GM12878 (cell line): ENCODE measurements around the gene USE1. TPM values are rescaled to one million over a fixed set of nuclear protein-coding genes. Genes with fewer than 3 reads are reported as not detected.

Experiments
- ATF7 ChIP-seq: fragments of 450-650 bp; IDR thresholded peaks from 2 replicates; pipeline ENCODE4 v1.6.1; 2016; ENCODE audit warnings: low read depth, mild to moderate bottlenecking
- GABPA ChIP-seq: IDR thresholded peaks from 2 replicates; pipeline ENCODE4 v1.6.1; 2014; ENCODE audit warnings: antibody characterized with exemption, low read depth, mild to moderate bottlenecking, inconsistent platforms
- HCFC1 ChIP-seq: fragments of 150-350 bp; IDR thresholded peaks from 2 replicates; pipeline ENCODE4 v1.6.1; 2014; ENCODE audit warnings: low read length
- KAT2A ChIP-seq: conservative IDR thresholded peaks from 2 replicates; pipeline ENCODE4 v1.6.1; 2011; ENCODE audit warnings: low read depth, low read length; ENCODE audit not compliant: control insufficient read depth
- SMAD5 ChIP-seq: IDR thresholded peaks from 2 replicates; pipeline ENCODE4 v1.6.1; 2016; ENCODE audit warnings: antibody characterized with exemption, low read depth
- TARDBP ChIP-seq: IDR thresholded peaks from 2 replicates; pipeline ENCODE4 v1.6.1; 2016; ENCODE audit warnings: borderline replicate concordance
- ZNF207 ChIP-seq: fragments of 450-650 bp; IDR thresholded peaks from 2 replicates; pipeline ENCODE4 v1.6.1; 2014; ENCODE audit warnings: antibody characterized with exemption, mild to moderate bottlenecking, borderline replicate concordance
- polyA plus RNA-seq, 11 experiments: library from polyadenylated mRNA; depleted of rRNA in 4 of 11; unstranded in 6 of 11; stranded (reverse) in 5 of 11; fragments of >200 nt; fragmentation: Nextera tagmentation in 4 of 11; fragmentation: Illumina TruSeq in 1 of 11; extraction: Ambion mirVana in 4 of 11; extraction: Trizol in 1 of 11; gene quantifications; 1 replicate in 1 of 11; 2 replicates in 10 of 11; pipeline versions ENCODE4 v1.2.1 to v1.2.3, GENCODE V29; 2011 to 2016; ENCODE audit warnings: inconsistent platforms in 2 of 11, missing spikeins in 2 of 11, low read depth in 1 of 11
- total RNA-seq, 4 experiments: library from RNA; depleted of rRNA in 3 of 4; stranded (reverse); fragments of >200 nt in 3 of 4; fragmentation: Illumina TruSeq in 1 of 4; extraction: Trizol in 1 of 4; gene quantifications; 2 replicates each; pipeline versions ENCODE4 v1.2.1 to v1.2.3, GENCODE V29; 2013 to 2021
- TF ChIP-seq, protein P1 (sequence below): fragments of 450-650 bp; IDR thresholded peaks from 2 replicates; pipeline ENCODE4 v1.6.1; 2016; ENCODE audit warnings: mild to moderate bottlenecking, moderate library complexity, borderline replicate concordance
- TF ChIP-seq, protein P2 (sequence below): fragments of 450-650 bp; IDR thresholded peaks from 2 replicates; pipeline ENCODE4 v1.6.1; 2018; ENCODE audit warnings: mild to moderate bottlenecking, low read depth, moderate library complexity; ENCODE audit not compliant: partially characterized antibody
- TF ChIP-seq, protein P3 (sequence below): fragments of 450-650 bp; IDR thresholded peaks from 2 replicates; pipeline ENCODE4 v1.6.1; 2016; ENCODE audit warnings: mild to moderate bottlenecking
- TF ChIP-seq, protein P4 (sequence below): fragments of 150-350 bp; IDR thresholded peaks from 2 replicates; pipeline ENCODE4 v1.6.1; 2016; ENCODE audit warnings: low read depth, low read length

The USE1 gene
- total and polyA plus RNA-seq, 10 of the 15 experiments (the other 5 are each of a cell fraction or from before 2014, with no cell fraction given) = 9.7 to 24.0 (median 16.1) TPM

DNA sequence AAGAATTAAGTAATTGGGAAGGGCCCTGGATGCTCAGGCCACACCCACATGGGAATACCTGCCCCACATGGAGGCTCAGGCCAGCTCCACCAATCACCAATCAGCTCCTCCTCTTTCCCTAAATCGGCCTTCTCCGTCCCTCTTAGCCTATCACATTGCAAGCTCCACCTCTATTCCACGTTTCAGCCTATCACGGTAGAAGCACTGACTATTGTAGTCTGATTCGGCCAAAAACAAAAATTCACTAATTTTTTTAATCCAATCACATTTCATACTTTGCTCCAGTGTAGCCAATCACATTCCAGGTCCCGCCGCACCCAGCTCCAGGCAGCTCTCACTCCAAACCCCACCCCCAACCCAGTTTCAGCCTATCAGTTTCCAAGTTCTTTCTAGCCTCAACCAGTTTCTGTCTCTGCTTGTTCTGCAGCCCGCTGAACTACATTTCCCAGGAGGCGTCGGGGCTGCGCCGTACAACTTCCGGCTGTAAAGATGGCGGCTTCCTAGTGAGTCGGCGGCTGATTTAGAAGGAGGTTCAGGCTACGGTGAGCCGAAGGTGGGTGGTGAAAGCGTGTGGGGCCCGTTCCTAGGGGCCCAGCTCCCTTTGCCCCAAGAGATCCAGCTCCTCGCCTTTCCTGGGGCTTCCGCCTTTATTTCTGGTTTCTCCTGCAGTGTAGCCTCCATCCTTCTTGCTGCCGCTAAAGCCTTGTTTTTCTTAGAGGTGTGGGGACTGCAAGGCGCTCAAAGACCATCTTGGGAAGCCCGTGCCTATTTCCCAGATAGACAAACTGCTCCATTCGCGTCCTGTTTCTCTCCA, 52.0 kb downstream of the USE1 start, which contains the start of gene BABAM1 (continued):
- TF ChIP-seq, protein P1, sequence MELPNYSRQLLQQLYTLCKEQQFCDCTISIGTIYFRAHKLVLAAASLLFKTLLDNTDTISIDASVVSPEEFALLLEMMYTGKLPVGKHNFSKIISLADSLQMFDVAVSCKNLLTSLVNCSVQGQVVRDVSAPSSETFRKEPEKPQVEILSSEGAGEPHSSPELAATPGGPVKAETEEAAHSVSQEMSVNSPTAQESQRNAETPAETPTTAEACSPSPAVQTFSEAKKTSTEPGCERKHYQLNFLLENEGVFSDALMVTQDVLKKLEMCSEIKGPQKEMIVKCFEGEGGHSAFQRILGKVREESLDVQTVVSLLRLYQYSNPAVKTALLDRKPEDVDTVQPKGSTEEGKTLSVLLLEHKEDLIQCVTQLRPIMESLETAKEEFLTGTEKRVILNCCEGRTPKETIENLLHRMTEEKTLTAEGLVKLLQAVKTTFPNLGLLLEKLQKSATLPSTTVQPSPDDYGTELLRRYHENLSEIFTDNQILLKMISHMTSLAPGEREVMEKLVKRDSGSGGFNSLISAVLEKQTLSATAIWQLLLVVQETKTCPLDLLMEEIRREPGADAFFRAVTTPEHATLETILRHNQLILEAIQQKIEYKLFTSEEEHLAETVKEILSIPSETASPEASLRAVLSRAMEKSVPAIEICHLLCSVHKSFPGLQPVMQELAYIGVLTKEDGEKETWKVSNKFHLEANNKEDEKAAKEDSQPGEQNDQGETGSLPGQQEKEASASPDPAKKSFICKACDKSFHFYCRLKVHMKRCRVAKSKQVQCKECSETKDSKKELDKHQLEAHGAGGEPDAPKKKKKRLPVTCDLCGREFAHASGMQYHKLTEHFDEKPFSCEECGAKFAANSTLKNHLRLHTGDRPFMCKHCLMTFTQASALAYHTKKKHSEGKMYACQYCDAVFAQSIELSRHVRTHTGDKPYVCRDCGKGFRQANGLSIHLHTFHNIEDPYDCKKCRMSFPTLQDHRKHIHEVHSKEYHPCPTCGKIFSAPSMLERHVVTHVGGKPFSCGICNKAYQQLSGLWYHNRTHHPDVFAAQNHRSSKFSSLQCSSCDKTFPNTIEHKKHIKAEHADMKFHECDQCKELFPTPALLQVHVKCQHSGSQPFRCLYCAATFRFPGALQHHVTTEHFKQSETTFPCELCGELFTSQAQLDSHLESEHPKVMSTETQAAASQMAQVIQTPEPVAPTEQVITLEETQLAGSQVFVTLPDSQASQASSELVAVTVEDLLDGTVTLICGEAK = peak; percentile 94
- TF ChIP-seq SMAD5 (peak; percentile 42; the same call in 1 of the 2 replicates), GABPA (peak; percentile 97), HCFC1 (peak; percentile 96), ZNF207 (peak; percentile 73; the same call in 1 of the 2 replicates), ATF7 (no peak), KAT2A (no peak), TARDBP (peak; percentile 62; the same call in 1 of the 2 replicates)
- TF ChIP-seq, protein P2, sequence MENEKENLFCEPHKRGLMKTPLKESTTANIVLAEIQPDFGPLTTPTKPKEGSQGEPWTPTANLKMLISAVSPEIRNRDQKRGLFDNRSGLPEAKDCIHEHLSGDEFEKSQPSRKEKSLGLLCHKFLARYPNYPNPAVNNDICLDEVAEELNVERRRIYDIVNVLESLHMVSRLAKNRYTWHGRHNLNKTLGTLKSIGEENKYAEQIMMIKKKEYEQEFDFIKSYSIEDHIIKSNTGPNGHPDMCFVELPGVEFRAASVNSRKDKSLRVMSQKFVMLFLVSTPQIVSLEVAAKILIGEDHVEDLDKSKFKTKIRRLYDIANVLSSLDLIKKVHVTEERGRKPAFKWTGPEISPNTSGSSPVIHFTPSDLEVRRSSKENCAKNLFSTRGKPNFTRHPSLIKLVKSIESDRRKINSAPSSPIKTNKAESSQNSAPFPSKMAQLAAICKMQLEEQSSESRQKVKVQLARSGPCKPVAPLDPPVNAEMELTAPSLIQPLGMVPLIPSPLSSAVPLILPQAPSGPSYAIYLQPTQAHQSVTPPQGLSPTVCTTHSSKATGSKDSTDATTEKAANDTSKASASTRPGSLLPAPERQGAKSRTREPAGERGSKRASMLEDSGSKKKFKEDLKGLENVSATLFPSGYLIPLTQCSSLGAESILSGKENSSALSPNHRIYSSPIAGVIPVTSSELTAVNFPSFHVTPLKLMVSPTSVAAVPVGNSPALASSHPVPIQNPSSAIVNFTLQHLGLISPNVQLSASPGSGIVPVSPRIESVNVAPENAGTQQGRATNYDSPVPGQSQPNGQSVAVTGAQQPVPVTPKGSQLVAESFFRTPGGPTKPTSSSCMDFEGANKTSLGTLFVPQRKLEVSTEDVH = no peak
- TF ChIP-seq, protein P3, sequence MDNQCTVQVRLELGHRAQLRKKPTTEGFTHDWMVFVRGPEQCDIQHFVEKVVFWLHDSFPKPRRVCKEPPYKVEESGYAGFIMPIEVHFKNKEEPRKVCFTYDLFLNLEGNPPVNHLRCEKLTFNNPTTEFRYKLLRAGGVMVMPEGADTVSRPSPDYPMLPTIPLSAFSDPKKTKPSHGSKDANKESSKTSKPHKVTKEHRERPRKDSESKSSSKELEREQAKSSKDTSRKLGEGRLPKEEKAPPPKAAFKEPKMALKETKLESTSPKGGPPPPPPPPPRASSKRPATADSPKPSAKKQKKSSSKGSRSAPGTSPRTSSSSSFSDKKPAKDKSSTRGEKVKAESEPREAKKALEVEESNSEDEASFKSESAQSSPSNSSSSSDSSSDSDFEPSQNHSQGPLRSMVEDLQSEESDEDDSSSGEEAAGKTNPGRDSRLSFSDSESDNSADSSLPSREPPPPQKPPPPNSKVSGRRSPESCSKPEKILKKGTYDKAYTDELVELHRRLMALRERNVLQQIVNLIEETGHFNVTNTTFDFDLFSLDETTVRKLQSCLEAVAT = 0 out of 2 replicates have a peak, but pooled peaks have one; percentile 14
- TF ChIP-seq, protein P4, sequence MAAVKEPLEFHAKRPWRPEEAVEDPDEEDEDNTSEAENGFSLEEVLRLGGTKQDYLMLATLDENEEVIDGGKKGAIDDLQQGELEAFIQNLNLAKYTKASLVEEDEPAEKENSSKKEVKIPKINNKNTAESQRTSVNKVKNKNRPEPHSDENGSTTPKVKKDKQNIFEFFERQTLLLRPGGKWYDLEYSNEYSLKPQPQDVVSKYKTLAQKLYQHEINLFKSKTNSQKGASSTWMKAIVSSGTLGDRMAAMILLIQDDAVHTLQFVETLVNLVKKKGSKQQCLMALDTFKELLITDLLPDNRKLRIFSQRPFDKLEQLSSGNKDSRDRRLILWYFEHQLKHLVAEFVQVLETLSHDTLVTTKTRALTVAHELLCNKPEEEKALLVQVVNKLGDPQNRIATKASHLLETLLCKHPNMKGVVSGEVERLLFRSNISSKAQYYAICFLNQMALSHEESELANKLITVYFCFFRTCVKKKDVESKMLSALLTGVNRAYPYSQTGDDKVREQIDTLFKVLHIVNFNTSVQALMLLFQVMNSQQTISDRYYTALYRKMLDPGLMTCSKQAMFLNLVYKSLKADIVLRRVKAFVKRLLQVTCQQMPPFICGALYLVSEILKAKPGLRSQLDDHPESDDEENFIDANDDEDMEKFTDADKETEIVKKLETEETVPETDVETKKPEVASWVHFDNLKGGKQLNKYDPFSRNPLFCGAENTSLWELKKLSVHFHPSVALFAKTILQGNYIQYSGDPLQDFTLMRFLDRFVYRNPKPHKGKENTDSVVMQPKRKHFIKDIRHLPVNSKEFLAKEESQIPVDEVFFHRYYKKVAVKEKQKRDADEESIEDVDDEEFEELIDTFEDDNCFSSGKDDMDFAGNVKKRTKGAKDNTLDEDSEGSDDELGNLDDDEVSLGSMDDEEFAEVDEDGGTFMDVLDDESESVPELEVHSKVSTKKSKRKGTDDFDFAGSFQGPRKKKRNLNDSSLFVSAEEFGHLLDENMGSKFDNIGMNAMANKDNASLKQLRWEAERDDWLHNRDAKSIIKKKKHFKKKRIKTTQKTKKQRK = 0 out of 2 replicates have a peak, but pooled peaks have one; percentile 61
